ENCODE data around the gene UBE2J1.
"Not testable (repeated sequence)": the region's sequence is repeated elsewhere in the genome, so short reads cannot be mapped to it uniquely, and the experiment has no call there.

The UBE2J1 gene

DNA sequence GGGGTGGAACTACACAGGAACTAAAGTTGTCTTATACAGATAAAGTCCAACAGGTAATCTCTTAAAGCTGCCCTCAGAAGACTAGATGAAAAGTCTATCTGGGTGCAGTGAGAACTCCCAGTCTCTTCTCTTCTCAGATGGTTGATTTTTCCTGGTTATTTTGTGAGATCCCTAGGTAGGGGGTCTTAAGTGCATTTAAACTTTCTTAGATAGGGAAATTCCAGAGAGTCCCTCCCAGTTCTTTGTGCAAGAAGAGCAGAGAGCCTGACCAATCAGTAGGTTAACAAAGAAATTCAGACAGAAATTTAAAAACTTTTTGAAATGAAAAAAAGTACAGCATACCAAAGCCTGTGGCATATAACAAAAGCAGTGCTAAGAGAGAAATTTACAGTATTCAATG lies 35.5 kb downstream of the UBE2J1 start:
- no peak for DNase-seq (ENCODE audit: low spot score)

- DNase-seq (ENCODE audit: low spot score), result no peak
Observed at GRCh38 chr6:89315249-89315885, 37.2 kb downstream of the UBE2J1 start, which contains the start of gene GABRR2. Gene GABRR2 (minus strand): TSS chr6:89315299. CDS start chr6:89315165, 134 bp downstream.

- DNase-seq (ENCODE audit: low spot score), result no peak
Observed at GRCh38 chr6:89314692-89315091, 37.8 kb downstream of the UBE2J1 start.

- DNase-seq (ENCODE audit: low spot score), result no peak
Observed at GRCh38 chr6:89313006-89313405, 39.5 kb downstream of the UBE2J1 start.

GRCh38 chr6:89311853-89312531 lies 40.5 kb downstream of the UBE2J1 start:
- DNase-seq (ENCODE audit: low spot score), result no peak

- DNase-seq (ENCODE audit: low spot score), result no peak
Observed at GRCh38 chr6:89311530-89311852, 41.0 kb downstream of the UBE2J1 start.

DNA sequence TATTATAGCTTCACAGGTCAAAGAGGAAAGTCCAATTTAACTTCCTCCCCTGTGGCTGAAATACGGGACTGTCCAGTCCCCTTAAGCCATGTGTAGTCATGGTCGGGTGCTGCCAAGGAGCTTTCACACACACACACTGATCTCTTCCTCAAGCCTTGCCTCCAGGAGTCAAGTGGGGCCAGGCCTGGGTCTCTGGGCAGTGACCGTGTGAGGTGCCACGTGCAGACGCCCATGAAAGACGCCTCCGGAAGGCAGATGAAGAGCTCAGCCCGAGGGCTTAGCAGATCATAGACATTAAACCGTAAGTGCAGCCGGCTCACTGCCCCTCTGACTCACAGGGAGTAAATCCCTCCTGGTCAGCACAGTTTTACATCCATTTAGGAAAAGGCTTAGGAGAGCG lies 41.6 kb downstream of the UBE2J1 start:
- DNase-seq (ENCODE audit: low spot score), result no peak

DNA sequence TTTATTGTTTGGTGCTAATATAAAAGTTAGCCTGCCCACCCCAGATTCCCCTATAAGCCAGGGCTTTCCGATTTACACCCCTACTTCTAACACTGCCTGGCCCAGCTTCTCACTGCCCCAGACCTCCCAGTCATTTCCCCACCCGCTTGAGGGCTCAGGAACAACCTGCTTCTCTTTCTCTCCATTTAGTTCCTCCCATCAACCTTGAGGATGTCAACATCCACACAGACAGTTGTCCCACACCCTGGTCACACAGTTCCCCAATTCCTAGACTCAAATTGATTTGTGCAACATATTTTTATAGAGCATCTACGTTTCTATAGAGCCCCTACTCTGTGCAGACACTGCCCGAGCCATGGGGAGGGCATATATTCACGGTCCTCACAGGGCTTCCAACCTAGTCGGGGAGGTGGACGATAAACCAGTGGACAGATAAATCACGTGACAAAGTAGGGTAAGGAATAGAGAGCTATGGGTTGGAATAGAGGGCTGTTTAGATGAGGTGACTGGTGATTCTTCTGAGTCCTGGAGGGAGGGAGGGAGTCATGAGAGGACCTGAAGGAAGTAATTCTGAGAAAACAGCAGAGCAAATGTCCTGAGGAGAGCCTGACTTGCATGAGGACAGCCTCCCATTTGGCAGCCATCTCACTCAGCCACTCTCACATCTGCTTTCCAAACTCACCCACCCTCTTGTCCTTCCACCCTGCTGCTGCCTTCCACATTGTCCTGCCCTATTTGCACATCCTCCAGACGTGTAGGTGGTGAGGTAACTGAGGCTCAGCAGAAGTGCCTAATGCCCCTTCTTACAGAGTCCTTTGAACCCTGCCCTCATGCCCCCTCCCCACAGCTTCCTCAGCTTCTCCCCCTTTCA lies 43.8 kb downstream of the UBE2J1 start:
- no peak for DNase-seq (ENCODE audit: low spot score)

DNA sequence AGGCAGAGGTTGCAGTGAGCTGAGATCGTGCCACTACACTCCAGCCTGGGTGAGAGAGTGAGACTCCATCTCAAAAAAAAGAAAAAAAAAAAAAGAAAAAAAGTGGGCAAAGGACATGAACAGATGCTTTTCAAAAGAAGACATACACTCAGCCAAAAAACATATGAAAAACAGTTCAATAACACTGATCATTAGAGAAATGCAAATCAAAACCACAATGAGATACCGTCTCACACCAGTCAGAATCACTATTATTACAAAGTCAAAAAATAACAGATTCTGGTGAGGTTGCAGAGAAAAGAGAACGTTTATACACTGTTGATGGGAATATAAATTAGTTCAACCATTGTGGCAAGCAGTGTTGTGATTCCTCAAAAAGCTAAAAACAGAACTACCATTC lies 48.0 kb downstream of the UBE2J1 start:
- not testable (repeated sequence) for DNase-seq (ENCODE audit: low spot score)

GRCh38 chr6:89302936-89303335 lies 49.6 kb downstream of the UBE2J1 start:
- DNase-seq (ENCODE audit: low spot score), result no peak

GRCh38 chr6:89302195-89302770 lies 50.2 kb downstream of the UBE2J1 start:
- DNase-seq (ENCODE audit: low spot score), result no peak

GRCh38 chr6:89301586-89302194 lies 50.8 kb downstream of the UBE2J1 start:
- no peak for DNase-seq (ENCODE audit: low spot score)

DNA sequence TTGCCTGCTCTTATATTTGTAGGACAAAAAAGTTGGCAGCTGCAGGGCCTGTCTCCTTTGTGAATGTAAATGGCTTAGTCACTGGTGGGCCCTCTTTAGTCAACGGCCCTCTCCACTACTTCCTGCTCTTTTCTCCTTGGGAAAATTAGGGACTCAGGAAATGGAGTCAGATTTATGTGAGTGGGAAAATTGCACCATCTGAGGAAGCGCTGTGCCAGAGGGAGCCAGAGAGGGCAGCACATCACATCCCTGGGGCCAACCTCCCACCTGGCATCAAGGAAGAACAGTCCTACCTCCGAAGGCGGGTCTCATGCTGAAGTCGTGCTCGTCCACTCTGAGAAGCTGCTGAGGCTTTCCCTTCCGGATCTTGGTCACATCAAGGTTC lies 53.1 kb downstream of the UBE2J1 start:
- no peak for DNase-seq (ENCODE audit: low spot score)

DNA sequence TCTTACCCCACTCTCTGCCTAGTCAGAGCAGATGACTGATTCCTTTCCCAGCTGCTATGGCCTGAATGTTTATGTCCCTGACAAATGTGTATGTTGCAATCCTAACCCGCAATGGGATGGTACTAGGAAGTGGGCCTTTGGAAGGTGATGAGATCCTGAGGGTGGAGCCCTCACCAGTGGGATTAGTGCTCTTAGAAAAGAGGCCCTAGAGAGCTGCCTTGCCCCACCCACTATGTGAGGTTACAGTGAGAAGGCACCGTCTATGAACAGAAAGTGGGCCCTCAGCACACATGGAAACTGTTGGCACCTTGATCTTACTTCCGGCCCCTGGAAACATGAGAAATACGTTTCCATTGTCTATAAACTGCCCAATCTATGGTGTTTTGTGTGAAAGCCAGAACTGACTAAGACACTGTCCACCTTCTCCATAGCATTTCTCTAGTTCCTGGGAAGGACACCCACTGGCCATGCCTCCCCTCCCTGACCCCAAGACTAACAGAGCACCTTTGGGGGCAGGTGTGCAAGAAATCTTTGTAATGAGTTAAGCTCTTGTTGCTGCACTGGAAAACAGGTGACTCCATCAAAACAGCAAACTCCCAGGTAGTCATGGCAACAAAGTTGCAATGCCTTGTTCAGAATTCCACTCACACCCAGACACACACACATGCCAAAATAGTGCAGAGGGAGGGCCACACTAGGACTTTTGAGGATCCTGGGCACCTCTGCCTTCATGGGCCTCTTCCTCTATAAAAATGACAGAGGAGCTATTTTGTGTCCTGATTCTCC lies 53.6 kb downstream of the UBE2J1 start:
- peak; percentile 37 for DNase-seq (ENCODE audit: low spot score)

DNA sequence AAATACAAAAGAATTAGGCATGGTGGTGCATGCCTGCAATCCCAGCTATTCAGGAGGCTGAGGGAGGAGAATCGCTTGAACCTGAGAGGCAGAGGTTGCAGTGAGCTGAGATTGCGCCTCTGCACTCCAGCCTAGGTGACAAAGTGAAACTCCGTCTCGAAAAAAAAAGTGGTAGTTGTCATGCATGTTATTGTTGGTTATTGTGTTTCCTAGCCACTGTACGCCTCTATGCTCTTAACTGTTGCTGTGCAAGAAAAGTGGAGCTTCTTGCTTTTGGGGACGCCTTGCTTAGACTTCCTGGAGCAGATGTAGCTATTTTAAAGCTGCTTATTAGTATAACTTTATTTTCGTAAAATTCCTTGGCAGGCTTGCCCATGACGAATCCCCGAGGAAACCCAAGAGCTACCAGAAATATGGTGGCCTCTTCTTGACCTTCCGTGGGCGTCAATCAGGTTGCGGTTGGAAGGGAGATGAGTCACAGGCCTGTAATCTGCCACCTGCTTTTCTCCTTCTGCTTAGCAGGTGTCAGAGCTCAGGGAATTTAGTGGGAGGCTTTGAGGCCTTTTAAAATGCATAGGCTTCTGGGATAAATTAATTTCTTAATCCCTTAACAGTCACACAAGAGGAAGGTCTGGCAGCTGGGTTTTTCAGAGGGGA lies 54.7 kb downstream of the UBE2J1 start:
- peak; percentile 71 for DNase-seq (ENCODE audit: low spot score)

DNA sequence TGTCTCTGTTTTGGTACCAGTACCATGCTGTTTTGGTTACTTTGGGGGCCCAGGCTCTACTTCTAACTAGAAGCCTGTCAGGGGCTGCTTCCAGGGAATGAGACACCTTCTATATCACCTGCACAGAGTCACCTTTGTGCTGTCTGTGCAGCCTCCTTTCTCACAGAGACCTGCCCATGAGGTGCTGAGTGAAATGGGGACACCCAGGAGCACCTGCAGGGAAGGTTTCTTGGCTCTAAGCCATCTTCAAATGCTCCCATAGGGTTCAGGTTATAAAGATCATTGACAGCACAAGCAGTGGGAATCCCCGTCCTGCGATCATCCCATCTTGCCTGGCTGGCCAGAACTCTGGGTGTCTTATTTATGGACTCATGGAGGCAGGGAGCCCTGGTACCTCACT lies 56.5 kb downstream of the UBE2J1 start:
- DNase-seq (ENCODE audit: low spot score), result no peak

GRCh38 chr6:89295116-89295515 lies 57.4 kb downstream of the UBE2J1 start:
- not testable (repeated sequence) for DNase-seq (ENCODE audit: low spot score)

DNA sequence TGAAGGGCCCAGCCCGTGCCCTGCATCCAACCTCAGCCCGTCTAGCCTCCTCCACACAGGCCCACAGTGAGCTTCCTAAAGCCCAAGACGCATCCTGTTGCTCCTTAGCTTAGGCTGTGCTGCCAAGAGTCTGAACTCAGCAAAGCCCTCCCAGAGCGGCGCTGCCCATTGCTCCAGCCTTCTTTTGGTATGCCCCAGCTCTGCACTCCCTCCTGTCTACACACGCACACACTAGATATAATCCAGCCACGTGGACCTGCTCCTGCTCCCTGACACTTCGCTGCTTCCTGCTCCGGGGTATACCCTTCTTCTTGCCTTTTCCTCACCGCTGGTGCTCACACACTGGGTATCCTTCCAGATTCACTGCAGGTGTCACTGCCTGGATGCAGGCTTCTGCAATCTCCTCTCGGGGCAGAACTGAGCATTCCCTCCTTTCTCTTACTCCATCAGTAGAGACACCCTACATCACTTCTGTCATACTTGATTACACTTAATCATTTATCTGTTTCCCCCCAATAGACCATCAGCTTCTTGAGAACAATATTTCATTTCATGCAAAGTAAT lies 61.2 kb downstream of the UBE2J1 start:
- DNase-seq (ENCODE audit: low spot score), result no peak

DNA sequence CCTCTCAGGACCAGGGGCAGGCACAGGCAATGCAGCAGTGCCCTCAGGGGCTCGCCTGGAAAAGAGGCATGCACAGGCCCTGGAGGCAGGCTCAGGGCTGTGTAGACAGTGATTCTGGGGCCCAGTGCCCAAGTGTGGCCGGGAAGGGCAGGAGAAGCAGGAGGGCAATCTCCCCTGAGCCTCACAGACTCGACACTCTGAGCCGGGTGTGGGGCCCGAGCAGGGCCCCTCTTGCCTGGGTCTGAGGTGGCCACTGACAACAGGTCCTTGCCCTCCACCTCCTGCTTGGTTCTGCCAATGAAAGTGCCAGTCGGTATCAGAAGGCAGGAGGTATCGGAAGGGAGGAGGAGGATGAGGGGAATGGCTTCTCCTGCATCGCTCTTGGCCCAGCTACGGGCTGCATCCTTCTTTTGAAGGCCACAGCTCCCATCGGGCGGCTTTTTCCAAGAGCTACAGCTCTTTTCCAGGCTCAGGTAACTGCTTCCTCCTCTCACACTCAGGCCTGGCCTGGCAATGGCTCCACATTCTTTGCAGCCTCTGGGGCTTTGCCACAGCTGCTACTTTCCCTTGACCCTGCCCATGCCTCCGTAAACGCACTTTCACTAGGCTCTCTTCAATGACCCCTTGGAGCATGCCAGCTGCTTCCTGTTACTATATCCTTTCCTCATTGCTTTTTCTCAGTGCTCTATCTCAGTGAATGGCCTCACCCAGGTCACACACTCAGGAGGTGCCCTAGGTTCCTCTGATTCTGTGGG lies 61.9 kb downstream of the UBE2J1 start:
- DNase-seq (ENCODE audit: low spot score), result no peak

DNA sequence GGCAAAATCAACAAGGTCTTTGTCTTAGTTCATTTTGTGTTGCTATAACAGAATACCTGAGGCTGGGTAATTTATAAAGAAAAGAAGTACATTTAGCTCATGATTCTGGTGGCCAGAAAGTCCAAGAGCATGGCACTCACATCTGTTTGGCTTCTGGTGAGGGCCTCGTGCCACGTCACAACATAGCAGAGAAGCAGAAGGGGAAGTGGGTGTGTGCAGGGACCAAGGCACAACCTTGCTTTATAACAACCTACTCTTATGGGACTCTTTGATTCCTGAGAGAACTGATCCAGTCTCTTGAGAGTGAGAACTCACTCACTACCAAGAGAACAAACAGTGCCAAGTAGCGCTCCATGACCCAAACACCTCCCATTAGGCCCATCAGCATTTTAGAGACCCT lies 62.8 kb downstream of the UBE2J1 start:
- DNase-seq (ENCODE audit: low spot score), result no peak
